Activated T-cell treated with anti-CD3 and anti-CD28 coated beads for 4 hours (primary cell): Measurements from ENCODE around the gene NUAK1.

ENCODE experiments used
- DNase-seq: peaks from one replicate; pipeline ENCODE4 v3.0.0-alpha.2; 2020

The NUAK1 gene

DNA sequence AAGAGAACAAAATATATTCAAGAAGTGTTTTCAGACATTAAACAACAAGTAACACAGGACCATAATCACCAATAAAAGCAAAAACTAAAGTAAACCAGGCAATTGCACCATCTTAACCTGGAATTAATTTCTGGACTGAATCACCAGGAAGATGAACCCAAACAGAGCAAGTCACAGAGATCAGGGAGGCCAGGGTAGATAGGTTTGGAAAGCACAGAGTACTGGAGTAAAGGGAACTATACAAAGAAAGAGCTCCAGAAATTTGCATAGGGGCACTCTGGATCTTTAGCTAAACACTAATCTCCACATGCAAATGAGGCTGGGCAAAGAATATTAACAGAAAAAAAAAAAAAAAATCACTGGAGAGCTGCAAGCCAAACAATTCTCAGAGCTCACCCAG is 84.7 kb downstream of the NUAK1 start:
- DNase-seq, result no peak

DNA sequence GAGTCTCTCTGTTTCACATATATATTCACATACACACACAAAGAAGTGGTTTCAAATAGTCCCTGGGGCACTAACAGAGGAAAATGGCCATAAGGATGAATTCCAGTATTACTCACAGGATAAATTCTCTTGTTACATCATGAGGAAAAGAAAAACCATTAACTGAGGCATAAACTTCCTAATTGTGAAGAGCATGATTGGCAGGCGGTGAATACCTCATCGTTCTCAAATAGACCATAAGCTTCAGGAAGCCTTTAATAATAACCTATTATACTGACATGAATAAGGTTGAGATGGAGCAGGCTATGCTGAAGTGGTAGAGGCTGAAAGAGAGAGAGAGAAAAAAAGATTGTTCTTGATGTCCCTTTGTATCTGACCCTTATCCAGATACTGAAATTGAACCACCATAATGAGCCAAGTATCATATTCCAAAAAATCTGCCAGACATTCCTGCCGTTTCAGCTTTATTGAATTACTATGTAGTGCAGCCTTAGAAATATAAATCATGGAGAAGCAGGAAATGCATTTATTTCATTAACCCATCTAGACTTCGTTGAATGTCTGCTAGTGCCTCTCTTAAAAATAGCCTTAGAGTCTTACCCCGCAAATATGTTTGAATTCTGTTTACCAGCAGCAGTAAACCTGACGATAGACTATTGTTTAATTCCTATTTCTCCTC is 86.8 kb downstream of the NUAK1 start:
- no peak for DNase-seq

DNA sequence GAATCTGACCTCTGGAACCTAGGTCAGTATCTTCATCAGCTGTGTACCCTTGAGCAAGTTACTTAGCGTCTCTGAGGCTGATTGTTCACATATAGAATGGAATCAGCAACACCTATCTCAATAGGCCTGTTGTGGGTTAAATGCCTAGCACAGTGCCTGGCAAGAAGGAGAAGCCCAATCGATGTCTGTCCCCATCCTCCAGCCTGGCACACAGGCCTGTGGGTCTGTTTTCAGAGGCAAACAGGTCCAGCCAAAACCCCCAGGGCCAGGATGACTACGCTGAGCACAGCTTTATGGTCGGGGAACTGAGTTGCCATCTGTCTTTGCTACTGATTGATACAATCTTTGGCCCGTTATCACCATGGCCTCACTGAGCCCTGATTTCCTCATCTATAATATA is 89.2 kb downstream of the NUAK1 start:
- no peak for DNase-seq

DNA sequence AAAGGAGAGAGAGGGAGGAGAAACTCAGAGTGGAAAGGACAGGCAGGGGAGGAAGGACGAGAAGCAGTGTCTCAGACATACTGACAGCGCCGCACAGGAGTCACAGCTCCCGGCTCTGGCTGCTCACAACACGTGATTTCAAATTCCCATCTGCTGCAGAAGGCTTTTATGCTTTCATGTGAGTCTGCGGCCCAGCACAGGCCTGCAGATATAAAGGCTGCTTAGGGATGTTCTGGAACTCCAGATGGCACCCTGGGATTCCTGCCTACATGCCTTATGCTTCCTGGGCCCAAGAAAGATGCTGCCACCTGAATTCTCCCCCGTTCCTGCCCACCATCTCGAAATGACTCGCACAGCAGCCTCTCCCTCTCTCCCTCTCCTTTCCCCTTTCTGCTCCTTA is 89.6 kb downstream of the NUAK1 start:
- DNase-seq, result no peak

DNA sequence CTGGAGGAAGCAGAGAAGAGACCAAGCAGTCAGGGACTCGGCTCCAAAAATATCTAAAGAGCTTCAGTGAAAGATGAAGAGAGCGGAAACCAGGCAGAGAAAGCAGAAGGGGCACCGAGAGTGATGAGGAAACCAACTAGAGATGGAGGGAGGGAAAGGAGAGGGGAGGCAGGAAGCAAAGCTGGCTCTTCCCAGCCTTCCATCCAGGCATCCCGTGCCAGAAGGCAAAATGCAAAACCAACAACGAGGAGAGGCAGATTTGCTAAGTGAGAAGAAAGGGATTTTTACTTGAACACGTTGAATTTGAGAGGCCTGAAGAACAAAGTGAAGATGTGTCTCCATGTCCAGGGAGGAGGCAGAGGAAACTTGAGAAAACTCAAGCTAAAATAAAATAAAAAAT is 90.1 kb downstream of the NUAK1 start:
- no peak for DNase-seq

DNA sequence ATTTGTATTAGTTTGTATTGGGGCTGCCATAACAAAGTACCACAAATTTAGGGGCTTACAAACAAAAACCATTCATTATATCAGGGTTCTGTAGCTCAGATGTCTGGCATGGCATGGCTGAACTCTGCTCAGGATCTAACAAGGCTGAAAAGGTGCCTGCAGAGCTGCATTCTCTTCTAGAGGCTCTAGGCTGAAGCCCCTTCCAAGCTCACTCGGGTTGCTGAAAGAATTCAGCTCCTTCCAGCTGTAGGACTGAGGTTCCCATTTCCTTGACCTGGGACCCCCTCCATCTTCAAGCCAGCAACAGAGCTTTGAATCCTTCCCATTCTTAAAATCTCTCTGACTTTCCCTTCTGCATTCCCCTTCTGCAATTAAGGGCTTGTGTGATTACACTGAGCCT is 90.7 kb downstream of the NUAK1 start:
- DNase-seq, result no peak

DNA sequence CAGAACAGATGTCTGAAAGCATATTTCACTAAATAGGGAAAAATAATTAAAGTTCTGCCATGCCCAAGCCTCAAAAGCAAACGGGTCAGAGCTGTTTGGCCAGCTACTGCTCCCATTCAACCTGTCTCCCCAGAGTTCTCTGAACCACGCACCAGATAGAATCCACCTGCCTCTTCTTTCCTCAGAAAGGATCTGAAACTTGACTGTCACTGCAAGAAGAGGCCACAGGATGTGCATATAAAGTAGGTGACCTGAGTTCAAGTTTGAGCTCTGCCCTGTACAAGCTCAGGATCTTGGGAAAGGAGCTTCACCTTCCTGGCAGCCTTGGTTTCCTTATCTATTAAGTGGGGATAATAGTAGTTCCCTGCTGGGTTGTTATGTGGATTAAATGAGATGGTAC is 91.8 kb downstream of the NUAK1 start:
- DNase-seq, result no peak

DNA sequence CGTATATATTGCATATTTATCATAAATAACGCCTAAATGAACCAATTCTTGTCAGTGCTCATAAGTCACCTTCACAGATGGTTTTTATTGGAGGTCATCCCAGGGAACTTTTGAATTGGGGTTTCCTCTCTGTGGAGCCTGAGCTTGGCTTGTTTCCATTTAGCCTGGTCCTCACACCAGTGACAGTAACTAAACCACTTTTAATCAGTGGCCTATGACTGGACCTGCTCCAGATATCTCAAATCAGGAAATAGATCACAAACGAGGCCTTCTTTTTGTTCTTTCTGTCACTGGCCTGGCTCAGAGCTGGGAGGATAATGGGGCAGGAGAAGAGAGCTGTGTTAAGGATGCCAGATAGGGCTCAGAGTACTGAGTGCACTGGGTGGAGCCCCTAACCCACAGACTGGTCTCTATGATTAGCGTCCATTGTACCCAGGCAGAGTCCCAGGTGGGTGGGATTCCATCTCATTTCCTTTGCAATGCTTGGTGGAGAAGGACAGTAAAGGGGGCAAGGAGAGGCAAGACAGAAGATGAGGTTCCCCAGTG is 92.4 kb downstream of the NUAK1 start:
- DNase-seq, result no peak

DNA sequence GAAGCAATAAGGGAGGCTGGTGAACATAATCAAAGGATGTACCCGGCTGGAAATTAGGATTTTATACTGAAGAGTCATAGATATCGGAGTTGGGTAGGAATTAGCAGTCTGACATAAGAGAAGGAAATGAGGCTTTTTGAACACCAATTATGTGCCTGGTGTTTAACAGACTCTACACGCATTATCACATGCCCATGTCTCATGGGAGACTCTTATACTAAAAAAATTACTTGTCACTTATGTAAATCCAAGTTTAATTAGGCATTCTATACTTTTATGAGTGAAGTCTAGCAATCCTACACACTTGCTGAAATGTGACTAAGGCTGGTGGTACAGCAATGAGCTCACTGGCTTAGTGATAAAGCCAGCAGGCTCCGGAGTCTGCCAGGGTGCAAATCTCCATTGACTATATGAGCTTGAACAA is 93.5 kb downstream of the NUAK1 start:
- no peak for DNase-seq

DNA sequence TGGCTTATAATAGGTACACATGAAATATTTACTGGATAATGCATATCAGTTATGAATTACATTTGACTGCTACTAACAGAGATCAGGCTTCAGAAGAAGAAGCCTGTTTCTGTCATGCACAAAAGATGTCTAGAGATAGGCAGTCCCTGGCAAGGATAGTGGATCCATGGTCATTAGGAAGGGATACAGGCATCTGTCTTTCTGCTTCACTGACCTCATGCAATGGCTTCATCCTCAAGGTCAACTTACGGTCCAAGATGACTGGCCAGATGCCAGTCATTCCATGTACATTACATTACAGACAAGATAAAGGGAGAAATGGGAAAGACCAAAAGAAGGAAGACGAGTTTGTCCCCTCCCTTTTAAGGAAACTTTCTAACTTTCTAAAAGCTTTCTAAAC is 94.0 kb downstream of the NUAK1 start:
- DNase-seq, result no peak

DNA sequence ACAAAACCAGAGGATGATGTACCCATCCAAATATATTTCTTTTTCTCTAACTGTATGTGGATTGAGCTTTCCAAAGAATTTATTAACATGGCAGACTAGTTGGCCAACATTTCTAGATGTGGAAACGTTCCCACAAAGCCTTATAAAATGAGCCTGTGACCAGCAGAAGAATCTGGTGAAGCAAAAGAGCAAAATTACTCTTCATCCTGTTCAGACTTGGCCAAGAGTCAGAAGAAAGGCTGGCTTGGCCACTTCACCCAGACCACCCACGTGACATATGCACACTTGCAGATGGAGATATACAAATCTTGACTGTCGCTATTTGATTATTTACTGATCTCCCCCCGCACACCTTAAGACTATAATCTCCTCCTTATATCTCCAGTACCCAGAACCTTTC is 96.7 kb downstream of the NUAK1 start:
- no peak for DNase-seq

DNA sequence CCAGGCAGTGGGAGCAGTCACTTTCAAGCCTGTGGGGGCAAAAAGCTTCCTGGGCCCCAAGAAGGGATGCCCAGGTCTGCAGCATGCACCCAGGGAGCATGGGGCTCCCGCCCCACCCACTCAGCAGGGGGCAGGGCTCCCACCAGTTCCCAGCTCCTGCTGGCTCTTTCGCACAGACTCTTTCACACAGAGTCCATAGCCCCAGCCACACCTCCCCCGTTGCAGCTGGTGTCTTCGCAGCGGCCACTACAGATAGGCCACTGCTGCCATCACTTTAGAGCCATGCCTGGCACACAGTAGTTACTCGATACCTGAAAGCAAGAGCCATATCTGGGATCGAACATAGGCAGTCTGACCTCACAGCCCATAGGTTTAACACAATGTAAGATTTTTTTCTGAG is 98.2 kb downstream of the NUAK1 start:
- no peak for DNase-seq

DNA sequence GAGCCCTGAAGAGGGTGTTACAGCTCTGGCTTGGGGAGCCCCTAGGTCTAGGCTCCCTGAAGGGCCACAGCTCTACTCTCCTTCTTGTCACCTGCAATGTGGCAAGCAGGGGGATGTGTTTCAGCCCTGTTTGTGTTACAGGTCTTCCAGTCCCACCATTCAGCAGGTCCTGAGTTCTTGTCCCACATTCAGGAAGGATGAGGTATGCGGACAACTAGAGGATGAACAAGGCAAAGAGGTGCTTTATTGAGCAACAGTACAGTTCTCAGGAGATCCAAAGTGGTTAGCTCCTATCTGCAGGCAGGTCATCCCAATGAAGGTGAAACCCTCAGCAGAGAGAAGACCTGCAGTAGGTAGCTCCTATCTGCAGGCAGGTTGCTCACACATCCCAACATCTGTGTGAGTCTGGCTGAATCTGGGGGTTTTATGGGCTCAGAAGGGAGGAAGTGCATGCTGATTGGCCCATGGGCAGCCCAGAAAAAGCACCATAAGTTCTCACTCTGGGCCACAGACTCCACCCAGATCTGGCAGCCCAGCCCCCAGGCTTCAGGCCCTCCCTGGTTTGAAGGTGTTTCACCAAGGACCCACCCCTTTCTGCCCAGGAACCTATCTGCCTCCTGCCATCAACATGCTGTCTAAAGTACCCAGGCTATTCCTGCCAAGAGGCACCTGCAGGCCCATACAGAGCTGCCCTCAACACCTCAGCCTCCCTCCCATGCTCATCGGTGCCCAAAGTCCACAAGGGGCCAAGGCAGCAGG is 98.9 kb downstream of the NUAK1 start:
- DNase-seq, result no peak

DNA sequence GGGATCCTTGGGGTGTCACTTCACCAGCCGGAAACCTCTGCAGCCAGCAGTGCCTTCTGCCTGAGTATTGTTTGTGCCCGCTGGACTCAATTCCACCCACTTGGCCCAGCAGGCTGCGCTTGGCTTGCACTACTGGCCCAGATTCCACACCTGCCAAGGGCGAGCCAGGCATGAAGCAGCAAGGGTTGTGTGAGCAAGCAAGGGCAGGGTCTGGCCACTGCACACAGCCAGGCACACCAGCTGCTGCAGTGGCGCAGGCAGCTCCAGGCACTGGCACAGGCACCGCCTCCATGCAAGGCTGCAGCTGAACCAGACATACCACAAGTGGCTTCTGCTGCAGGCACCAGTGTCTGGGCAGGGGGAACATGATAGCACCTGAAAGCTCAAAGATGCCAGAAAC is 99.5 kb downstream of the NUAK1 start:
- DNase-seq, result no peak

DNA sequence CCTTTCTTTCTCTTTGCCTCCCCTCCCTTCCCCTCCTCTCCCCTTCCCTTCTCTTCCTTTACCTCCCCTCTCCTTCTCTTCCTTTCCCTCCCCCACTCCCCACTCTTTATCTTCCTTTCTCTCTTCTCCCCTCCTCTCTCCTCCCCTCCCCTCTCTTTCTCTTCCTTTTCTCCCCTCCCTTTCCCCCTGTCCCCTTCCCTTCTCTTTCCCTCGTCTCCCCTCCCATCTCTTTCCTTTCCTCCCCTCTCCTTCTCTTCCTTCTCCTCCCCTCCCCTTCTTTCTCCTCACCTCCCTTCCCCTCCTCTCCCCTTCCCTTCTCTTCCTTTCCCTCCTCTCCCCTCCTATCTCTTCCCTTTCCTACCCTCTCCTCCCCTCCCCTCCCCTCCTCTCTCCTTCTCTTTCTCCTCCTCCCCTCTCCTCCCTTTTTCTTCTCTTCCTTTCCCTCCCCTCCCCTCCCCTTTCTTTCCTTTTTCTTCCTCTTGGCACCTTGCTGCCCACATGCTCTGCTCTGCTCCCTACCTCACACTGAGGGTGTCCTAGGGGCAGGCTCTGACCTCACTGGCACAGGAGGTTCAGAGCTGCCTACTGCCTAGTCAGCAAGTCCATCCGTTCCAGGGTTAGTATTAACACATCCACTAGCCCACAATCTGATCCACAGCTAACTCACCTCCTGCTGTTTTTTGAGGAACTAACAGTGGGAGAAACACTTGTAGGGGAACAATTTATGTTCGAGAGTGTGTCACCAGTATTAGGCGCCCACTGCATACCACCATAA is 101.0 kb downstream of the NUAK1 start:
- DNase-seq, result no peak

DNA sequence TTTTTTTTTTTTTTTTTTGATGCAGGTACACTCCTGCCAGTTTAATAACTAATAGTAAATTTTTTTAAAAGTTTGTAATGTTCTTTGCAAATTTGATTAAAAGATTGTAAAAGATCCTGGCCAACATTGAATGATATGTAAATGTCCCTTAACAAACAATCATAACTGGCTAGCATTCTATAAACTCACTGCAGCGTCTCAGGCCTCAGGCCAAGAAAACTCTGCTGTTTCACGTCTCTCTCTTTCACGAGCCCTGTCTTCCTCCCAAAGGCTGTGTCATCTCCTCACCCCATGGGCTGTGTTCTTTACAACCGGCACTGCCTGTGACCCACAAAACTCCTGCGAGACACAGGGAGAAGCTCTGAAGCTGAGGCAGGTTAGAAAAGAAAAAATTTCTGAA is 103.3 kb downstream of the NUAK1 start:
- no peak for DNase-seq

DNA sequence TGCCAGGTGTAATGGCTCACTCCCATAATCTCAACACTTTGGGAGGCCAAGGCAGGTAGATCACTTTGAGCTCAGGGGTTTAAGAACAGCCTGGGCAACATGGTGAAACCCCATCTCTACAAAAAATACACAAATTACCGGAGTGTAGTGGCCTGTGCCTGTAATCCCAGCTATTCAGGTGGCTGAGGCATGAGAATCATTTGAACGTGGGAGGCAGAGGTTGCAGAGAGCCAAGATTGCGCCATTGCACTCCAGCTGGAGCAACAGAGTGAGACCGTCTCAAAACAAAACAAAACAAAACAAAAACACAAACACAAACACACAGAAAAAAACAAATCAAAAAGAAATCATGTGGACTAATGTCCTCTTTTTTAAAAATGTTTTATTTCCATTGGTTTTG is 104.4 kb downstream of the NUAK1 start:
- DNase-seq, result no peak

DNA sequence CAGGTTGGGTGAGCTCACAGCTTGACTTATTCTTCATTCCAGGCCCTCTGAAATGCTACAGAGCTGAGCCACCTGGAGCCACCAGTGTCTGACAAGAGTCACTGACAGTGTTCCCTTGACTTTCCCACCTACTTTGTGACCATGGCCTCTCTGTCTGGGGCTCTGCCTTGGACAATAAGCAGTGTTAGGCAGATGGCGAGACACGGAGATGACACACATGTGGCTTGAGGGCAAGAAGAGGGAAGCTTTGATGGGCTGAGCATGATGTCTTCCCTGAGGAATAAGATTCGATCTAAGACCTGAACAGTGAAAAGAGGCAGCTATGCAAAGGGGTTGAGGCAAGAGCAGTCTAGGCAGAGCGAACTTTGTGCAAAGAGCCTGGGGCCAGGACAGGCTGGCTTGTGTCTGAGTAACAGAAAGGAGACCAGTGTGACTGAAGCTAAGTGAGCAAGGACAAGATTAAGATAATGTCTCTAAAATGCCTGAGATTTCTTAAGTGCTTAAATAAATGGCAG is 105.5 kb downstream of the NUAK1 start:
- no peak for DNase-seq

DNA sequence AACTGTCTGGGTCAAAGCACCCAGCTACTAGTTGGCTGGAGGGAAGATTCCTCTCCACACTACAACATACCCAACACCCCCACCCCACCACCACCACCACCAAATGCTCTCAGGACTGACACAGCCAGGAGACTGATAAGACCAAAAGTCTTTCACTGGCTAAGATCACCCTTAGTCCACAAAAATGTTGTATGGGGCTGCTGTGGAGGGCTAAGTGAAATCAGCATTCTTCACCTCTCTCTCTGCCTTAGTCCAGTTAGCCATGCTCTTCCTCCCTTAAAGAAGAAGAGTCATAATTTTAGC is 106.2 kb downstream of the NUAK1 start:
- no peak for DNase-seq

DNA sequence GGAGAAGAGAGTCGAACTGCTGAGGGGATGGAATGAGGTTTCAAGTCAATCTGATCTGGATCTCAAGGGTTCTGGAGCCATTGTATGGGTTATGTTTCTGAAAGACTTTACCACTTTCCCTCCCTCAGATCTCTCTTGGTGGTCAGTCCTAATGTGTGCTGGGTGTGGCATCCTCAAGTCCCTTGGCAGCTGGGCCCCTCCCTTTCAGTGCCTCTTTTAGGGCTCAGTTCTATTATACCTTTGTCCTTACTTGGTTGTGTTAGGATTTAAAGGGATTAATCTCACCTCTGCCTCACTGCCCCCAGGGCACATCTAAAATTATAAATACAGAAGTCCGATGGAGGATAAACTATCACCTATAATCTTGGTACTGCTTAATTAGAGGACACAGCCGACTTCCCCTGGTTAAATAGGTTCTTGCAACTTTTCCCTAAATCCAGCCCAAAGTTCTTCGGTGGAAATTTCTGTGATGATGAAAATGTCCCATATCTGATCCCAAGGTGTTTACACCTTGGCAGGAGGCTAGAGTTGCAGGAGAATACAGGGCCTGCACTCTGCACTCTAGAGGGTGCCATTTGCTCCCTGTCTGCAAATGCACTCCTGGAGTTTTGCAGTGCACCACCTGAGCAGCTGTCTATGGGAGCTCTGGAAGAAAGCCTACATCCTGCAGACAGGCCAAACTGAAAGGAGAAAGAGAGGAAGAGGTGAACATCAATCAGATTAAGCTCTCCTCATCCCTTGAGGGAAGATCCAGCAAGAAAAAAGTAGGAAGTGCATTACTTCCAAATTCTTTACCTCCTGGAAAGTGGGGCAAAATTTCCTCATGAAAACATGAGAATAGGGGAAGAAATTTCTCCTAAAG is 106.8 kb downstream of the NUAK1 start:
- no peak for DNase-seq

DNA sequence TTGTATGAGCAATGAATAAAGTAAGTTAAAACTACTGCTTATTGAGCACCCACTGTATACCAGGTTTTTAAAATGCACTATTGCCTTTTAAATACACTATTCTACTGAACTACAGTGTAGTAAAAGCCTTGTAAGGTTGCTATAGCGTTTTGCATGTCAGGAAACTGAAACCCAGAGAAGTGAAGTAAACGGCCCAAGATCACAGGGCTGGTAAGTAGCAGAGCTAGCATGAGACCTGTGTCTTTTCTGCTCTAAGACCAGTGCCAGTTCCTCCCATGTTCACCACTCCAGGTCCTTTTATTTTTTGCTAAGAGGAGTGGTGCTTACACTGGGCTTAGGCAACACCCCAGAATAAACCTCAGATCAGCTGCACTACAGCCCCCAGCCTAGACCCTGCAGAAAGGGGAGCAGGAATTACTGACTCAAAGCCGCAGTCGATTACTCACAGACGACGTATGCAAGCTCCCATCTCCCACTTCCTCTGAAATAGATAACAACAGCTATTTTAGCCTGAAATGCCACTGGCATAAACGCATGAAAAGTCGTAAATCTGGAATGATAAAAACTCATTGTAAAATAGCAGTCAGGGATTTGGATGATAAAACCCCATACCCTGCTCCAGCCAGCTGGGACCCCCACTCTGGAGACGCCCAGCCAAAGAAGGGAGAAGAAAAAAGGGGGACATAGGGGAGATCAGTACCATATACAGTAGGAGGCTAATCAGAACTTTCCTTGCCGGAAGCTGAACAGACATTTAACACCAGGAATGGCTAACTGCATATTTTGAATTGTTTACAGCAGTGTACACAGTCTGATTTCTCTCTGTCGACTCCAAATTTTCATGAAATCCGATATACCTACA is 108.3 kb downstream of the NUAK1 start:
- DNase-seq, result no peak

DNA sequence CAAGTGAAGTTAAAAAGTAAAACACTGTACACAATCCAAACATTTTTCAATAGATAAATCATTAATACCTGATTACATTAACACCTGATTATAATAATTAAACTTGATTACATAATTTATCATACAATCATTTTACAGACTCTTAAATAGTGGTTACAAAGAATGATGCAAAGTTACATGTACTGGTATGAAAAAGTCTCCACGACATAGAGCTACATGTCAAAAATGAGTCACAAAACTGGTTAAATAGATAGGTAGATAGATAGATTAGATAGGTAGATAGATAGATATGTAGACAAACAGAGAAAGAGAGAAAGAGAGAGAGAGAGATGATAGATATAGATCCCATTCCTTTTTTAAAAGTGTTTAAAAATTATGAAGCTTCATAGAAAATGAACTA is 109.2 kb downstream of the NUAK1 start:
- DNase-seq, result no peak
